Motor neuron (in vitro differentiated cells): ENCODE results near the gene ARRB1. TPM values are rescaled to one million over a fixed set of nuclear protein-coding genes. Genes with fewer than 3 reads are reported as not detected.

Experiments
- ATAC-seq, 8 experiments: fragments of 200-7000 bp; cut with Tn5 transposase; replicated peaks in 6 of 8; 2 replicates each; pipeline ENCODE4 v1.8.0; 2021; ENCODE audit warnings: mild to moderate bottlenecking in 8 of 8, moderate library complexity in 8 of 8
- H3K27ac ChIP-seq, 2 donors: fragments of 250-450 bp; sonication (Bioruptor Pico); 2 replicates each; pipeline ENCODE4 v1.9.0; 2021; ENCODE audit warnings: antibody characterized with exemption in 2 of 2, mild to moderate bottlenecking in 2 of 2, moderate library complexity in 1 of 2
- H3K4me1 ChIP-seq, 2 donors: fragments of 250-450 bp; sonication (Bioruptor Pico); replicated peaks in 1 of 2; 2 replicates each; pipeline ENCODE4 v1.6.1; 2021; ENCODE audit warnings: antibody characterized with exemption in 2 of 2, mild to moderate bottlenecking in 2 of 2, moderate library complexity in 1 of 2
- H3K4me3 ChIP-seq, 5 donors: fragments of 250-450 bp; sonication (Bioruptor Pico); 2 replicates each; pipeline ENCODE4 v1.9.0; 2021; ENCODE audit warnings: antibody characterized with exemption in 5 of 5, mild to moderate bottlenecking in 5 of 5, moderate library complexity in 4 of 5
- WGBS, 10 experiments: fragments of 450-650 bp; shearing (Covaris generic); methylation state at CpG; one replicate each; pipeline ENCODE4 v1.0.0; 2022; 5-methylcytosine and 5-hydroxymethylcytosine counted together
- in situ Hi-C, 9 experiments: fragments of 400-800 bp; cut with MboI; loops; one replicate each; pipeline ENCODE4 v1.15.0; 2021; ENCODE audit warnings: low sequenced_read_pairs in 9 of 9, low pct_unique_long_range_greater_than_20kb in 2 of 9; ENCODE audit not compliant: unreplicated experiment in 9 of 9
- total RNA-seq, 8 experiments: library from RNA; unstranded; fragments of 300-600 nt; gene quantifications; 2 replicates each; pipeline versions ENCODE4 v1.2.3 to v1.2.4, GENCODE V29; 2022

Gene ARRB1
- total RNA-seq, 8 experiments from 2014 or later = 5.6 to 20.3 (median 14.0) TPM

DNA sequence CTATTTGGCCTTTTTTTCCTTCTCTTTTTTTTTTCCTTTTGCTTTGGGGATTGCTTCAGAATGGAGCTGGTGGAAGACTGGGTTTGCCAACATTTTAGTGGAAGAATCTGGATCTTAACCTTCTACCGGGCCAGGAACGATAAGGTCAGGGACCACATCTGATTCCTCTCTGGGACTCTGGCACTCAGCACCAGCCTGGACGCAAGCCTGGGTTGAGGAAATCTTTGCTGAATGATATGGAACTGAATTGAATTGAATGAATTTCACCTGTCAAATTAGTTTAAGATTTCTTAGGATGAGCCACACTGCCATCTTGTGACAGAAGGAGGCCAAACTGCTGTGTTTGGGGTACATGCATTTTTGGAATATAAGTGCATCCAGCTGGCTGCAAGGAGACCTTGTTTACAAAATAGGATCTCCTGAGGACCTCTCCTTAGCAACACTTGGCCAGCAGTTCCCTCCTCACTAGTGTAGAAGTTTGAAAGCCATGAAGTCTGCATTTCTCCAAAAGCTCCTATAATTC lies 80.5 kb downstream of the ARRB1 start:
- Histone ChIP-seq H3K4me3 (no peak overlapping the region), H3K4me1 (no peaks in the 10 kb centered on the region), H3K27ac (no peak overlapping the region)
- ATAC-seq = peak in 1 of 8 experiments; percentile 68
- WGBS, 10 experiments = 25 to 100% (median 60%) methylated on average over 1 to 3 of the region's 3 CpGs; no CpG with 5 or more reads in 3 of the 10 experiments
- in situ Hi-C loops = loop anchor here in 2 of 9 experiments (10.0 kb wide), 1 partner anchor 114 kb away; no protein-coding TSS in a partner anchor

DNA sequence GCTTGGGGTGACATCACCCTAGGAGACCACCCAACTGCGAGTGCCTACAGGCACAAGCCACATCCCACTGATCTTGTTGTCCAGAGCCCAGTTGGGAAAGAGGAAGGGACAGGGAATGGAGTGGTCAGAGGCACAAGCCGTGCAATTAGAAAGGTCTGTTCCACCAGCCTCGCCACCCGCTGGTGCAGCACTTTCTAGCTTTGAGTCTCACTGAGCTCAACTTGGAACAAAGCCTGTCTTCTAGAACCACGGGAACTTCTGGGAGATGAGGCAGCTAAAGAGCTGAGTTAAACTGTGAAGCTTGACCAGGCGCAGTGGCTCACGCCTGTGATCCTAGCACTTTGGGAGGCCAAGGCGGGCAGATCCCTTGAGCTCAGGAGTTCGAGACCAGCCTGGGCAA lies 81.6 kb downstream of the ARRB1 start:
- in situ Hi-C loops = loop anchor here in 2 of 9 experiments (10.0 kb wide), 1 partner anchor 115 kb away; no protein-coding TSS in a partner anchor
- no peaks in the 10 kb centered on the region for H3K4me1 ChIP-seq
- WGBS, 10 experiments = 57 to 100% (median 80%) methylated on average over 1 to 3 of the region's 9 CpGs; no CpG with 5 or more reads in 5 of the 10 experiments
- H3K27ac ChIP-seq = no peak overlapping the region
- no peak for ATAC-seq
- no peak overlapping the region for H3K4me3 ChIP-seq

DNA sequence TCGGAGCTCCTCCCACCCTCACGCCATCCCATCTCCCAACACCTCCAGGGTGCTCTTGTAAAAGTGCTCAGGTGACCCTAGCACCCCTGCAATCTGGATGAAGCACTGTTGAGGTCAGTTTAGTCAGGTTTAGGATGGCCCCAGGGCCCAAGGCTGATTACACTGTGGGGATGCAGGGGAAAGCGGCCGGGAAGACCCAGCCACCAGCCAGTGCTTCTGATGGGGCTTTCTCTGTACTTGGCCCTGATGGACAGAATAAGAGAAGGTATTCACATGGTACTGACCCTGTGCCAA lies 82.1 kb downstream of the ARRB1 start:
- in situ Hi-C loops = no loop called here
- H3K27ac ChIP-seq = no peak overlapping the region
- no peak for ATAC-seq
- H3K4me3 ChIP-seq = no peak overlapping the region
- no peaks in the 10 kb centered on the region for H3K4me1 ChIP-seq
- WGBS, 10 experiments = 83 to 100% (median 100%) methylated on average over 2 of the region's 4 CpGs; no CpG with 5 or more reads in 6 of the 10 experiments

- Histone ChIP-seq H3K4me3 (no peak overlapping the region), H3K27ac (no peak overlapping the region), H3K4me1 (no peaks in the 10 kb centered on the region)
- 80 to 88% (median 83%) methylated on average over 2 to 8 of the region's 25 CpGs; no CpG with 5 or more reads in 6 of the 10 experiments for WGBS, 10 experiments
- ATAC-seq = no peak
- in situ Hi-C loops = no loop called here
These were observed 82.7 kb downstream of the ARRB1 start for GRCh38 chr11:75268626-75269366.

GRCh38 chr11:75267171-75267970 lies 84.1 kb downstream of the ARRB1 start:
- Histone ChIP-seq H3K4me1 (peaks cover 0 to 3% of the 10 kb centered on the region in 2 donors), H3K4me3 (no peak overlapping the region), H3K27ac (no peak overlapping the region)
- peak in 2 of 8 experiments; percentile 12 to 64 for ATAC-seq
- 100% methylated on average over 1 of the region's 27 CpGs; no CpG with 5 or more reads in 6 of the 10 experiments for WGBS, 10 experiments
- in situ Hi-C loops = no loop called here

DNA sequence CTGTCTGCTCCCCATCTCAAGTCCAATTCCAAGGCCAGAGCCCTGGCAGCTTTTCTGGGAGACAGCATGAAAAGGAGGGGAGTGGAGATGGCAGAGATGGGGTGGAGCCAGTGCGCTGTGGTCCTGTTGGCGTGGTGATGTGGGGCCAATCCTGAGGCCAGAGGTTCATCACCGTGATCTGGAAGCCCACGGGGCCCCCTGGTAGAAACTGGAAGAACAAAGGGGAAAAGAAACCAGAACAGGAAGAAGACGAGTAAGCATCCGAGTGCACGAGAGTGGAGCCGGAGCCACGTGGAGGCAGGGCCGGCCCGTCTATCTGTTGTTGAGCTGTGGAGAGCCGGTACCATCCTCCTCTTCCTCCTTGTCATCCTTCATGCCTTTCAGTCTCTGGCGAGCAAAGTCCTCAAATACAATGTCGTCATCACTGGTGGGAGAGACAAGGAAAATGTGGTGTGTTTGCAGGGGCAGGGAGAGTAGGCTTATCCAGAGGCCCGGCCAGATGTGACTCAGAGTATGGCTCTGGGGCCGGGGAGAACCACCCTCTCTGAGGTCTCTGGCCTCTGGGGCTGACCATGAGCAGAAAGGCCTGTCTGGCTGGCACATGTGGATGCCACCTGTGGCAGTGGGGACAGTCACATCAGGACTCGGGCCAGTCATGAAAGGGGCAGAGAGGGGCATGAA lies 85.5 kb downstream of the ARRB1 start:
- peaks cover 0 to 3% of the 10 kb centered on the region in 2 donors for H3K4me1 ChIP-seq
- WGBS, 10 experiments = 20 to 94% (median 82%) methylated on average over 1 to 10 of the region's 17 CpGs; no CpG with 5 or more reads in 5 of the 10 experiments
- in situ Hi-C loops = no loop called here
- peak in 2 of 8 experiments; percentile 56 to 68 for ATAC-seq
- no peak overlapping the region for H3K27ac ChIP-seq
- H3K4me3 ChIP-seq = no peak overlapping the region

DNA sequence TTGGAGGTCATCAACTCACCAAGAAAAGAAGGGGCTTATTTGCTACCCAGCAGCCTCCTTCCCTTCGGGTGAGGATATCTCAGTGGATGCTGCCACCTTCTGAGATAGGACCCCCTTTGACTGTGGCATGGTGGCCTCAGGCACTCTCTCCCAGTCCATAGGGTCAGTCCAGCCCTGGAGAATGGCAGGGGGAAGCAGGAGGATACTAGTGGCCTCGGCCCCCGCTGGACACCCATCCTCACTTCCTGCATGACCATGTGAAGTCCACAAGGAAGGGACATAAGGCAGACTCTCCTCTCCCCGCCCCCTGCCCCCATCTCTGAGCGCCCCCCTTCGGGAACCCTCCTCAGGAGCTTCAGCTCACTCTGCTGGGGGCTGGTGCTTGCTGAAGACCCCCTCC lies 86.5 kb downstream of the ARRB1 start:
- WGBS, 10 experiments = 90% methylated on average over 2 of the region's 6 CpGs; no CpG with 5 or more reads in 9 of the 10 experiments
- H3K4me1 ChIP-seq = peaks cover 0 to 3% of the 10 kb centered on the region in 2 donors
- no peak overlapping the region for H3K4me3 ChIP-seq
- H3K27ac ChIP-seq = no peak overlapping the region
- ATAC-seq = no peak
- in situ Hi-C loops = no loop called here

DNA sequence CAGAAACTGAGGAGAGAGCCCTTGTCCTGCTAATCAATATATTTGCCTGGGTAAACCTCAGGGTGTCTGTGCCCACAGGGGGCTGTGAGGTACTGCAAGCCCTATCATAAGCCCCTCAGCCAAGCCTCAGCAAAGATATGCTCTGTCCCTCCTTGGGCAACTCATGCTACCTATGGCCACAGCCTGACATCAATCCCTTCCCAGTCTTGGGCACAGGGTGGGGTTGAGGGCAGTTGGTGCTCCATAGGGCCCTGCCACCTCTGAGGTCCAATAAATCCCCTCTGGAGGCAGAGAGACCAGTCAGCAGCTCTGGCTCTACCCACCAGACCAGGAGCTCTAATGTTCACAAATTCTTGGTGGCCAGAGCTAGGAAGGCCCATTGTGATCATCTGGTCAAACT lies 87.1 kb downstream of the ARRB1 start:
- Histone ChIP-seq H3K4me1 (peaks cover 0 to 3% of the 10 kb centered on the region in 2 donors), H3K4me3 (no peak overlapping the region), H3K27ac (no peak overlapping the region)
- in situ Hi-C loops = no loop called here
- ATAC-seq = peak in 2 of 8 experiments; percentile 22 to 23

- in situ Hi-C loops = no loop called here
- Histone ChIP-seq H3K4me1 (peaks cover 0 to 3% of the 10 kb centered on the region in 2 donors), H3K4me3 (no peak overlapping the region), H3K27ac (no peak overlapping the region)
- ATAC-seq = peak in 4 of 8 experiments; percentile 40 to 74 (median 64)
- 33 to 90% (median 64%) methylated on average over 1 to 3 of the region's 4 CpGs; no CpG with 5 or more reads in 4 of the 10 experiments for WGBS, 10 experiments
These were observed 87.5 kb downstream of the ARRB1 start for GRCh38 chr11:75263944-75264349.

- Histone ChIP-seq H3K27ac (no peak overlapping the region), H3K4me1 (peaks cover 0 to 3% of the 10 kb centered on the region in 2 donors), H3K4me3 (no peak overlapping the region)
- in situ Hi-C loops = no loop called here
- ATAC-seq = peak in 2 of 8 experiments; percentile 12 to 31
- WGBS, 10 experiments = 52 to 92% (median 78%) methylated on average over 2 to 9 of the region's 17 CpGs; no CpG with 5 or more reads in 4 of the 10 experiments
These were observed 88.3 kb downstream of the ARRB1 start for GRCh38 chr11:75262961-75263852.

DNA sequence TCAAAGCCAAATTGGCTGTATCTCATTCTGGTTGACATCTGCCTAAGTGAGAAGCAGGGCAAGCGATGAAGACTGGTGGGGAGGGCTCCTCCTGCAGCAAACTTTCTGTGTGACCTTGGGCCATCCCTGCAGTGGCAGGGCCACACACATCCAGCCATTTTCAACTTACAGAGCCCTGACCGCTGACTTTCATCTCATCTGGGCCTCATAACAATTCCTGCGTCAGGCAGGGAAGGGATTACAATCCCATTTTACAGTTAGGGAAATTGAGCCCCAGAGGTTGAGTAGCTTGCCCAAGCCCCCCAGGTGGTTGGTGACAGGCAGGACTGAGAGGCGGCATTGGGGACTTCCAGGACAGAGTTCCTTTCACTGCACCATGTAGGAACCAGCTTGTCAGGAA lies 89.0 kb downstream of the ARRB1 start:
- Histone ChIP-seq H3K4me3 (no peak overlapping the region), H3K4me1 (peaks cover 0 to 3% of the 10 kb centered on the region in 2 donors), H3K27ac (no peak overlapping the region)
- ATAC-seq = no peak
- 61 to 100% (median 100%) methylated on average over 1 to 3 of the region's 4 CpGs; no CpG with 5 or more reads in 2 of the 10 experiments for WGBS, 10 experiments
- in situ Hi-C loops = no loop called here

GRCh38 chr11:75261902-75262361 lies 89.5 kb downstream of the ARRB1 start:
- H3K4me1 ChIP-seq = peaks cover 0 to 3% of the 10 kb centered on the region in 2 donors
- in situ Hi-C loops = no loop called here
- ATAC-seq = no peak
- H3K4me3 ChIP-seq = no peak overlapping the region
- WGBS, 10 experiments = 80 to 97% (median 88%) methylated on average over 4 to 6 of the region's 6 CpGs; no CpG with 5 or more reads in 4 of the 10 experiments
- no peak overlapping the region for H3K27ac ChIP-seq
